IPS-NIHi7 (cell line): ENCODE measurements around the gene AP3M1.

Source experiments
- DNase-seq: peaks from one replicate; pipeline ENCODE4 v3.0.0; 2012; ENCODE audit warnings: mixed read lengths; ENCODE audit errors: extremely low spot score

AP3M1 gene

GRCh38 chr10:74079936-74080590 lies 70.6 kb downstream of the AP3M1 start:
- DNase-seq, result no peak

GRCh38 chr10:74079028-74079935 lies 71.3 kb downstream of the AP3M1 start:
- DNase-seq, result no peak

- no peak for DNase-seq
Measured at GRCh38 chr10:74078037-74078436, 72.6 kb downstream of the AP3M1 start.

- no peak for DNase-seq
Measured at GRCh38 chr10:74077416-74077815, 73.2 kb downstream of the AP3M1 start.

GRCh38 chr10:74076961-74077360 lies 73.7 kb downstream of the AP3M1 start:
- no peak for DNase-seq

- no peak for DNase-seq
Measured at GRCh38 chr10:74075906-74076305, 74.7 kb downstream of the AP3M1 start.

- DNase-seq, result no peak
Measured at GRCh38 chr10:74072503-74072902, 78.1 kb downstream of the AP3M1 start.

- no peak for DNase-seq
Measured at GRCh38 chr10:74071157-74071556, 79.5 kb downstream of the AP3M1 start.
